ENCODE data around the gene HPSE2.

The HPSE2 gene

GRCh38 chr10:98831391-98831790 is 404.3 kb downstream of the HPSE2 start:
- Histone ChIP-seq H3K4me3 (ENCODE audit: low read depth, low read length) (no peak overlapping the region), H3K27ac (no peak overlapping the region)
- TF ChIP-seq CTCF (IDR thresholded peaks at IDR 0.05; ENCODE audit: low read depth, low read length): no peak

GRCh38 chr10:98825741-98826140 is 409.9 kb downstream of the HPSE2 start:
- Histone ChIP-seq H3K36me3 (no peaks in the 10 kb centered on the region), H3K27ac (no peak overlapping the region), H3K27me3 (ENCODE audit: insufficient read depth, low read depth, severe bottlenecking) (peaks cover 14% of the 10 kb centered on the region), H3K4me3 (ENCODE audit: low read depth, low read length) (no peak overlapping the region), H3K9me3 (ENCODE audit: severe bottlenecking) (no peaks in the 10 kb centered on the region)
- DNase-seq: no peak
- TF ChIP-seq CTCF (IDR thresholded peaks at IDR 0.05; ENCODE audit: low read depth, low read length): no peak

More at GRCh38 chr10:98831391-98831790, 404.3 kb downstream of the HPSE2 start:
- Histone ChIP-seq H3K27me3 (ENCODE audit: insufficient read depth, low read depth, severe bottlenecking) (peaks cover 46% of the 10 kb centered on the region), H3K9me3 (ENCODE audit: severe bottlenecking) (no peaks in the 10 kb centered on the region), H3K36me3 (no peaks in the 10 kb centered on the region)
- DNase-seq: no peak

- Histone ChIP-seq H3K9me3 (ENCODE audit: severe bottlenecking) (no peaks in the 10 kb centered on the region), H3K27me3 (ENCODE audit: insufficient read depth, low read depth, severe bottlenecking) (peaks cover 31% of the 10 kb centered on the region), H3K36me3 (no peaks in the 10 kb centered on the region), H3K27ac (no peak overlapping the region), H3K4me3 (ENCODE audit: low read depth, low read length) (no peak overlapping the region)
- no peak for TF ChIP-seq CTCF (IDR thresholded peaks at IDR 0.05; ENCODE audit: low read depth, low read length)
- DNase-seq: no peak
Measured at GRCh38 chr10:98817396-98817795, 418.3 kb downstream of the HPSE2 start.

GRCh38 chr10:98815039-98815885 is 420.4 kb downstream of the HPSE2 start:
- Histone ChIP-seq H3K36me3 (no peaks in the 10 kb centered on the region), H3K9me3 (ENCODE audit: severe bottlenecking) (no peaks in the 10 kb centered on the region), H3K27me3 (ENCODE audit: insufficient read depth, low read depth, severe bottlenecking) (peaks cover 30% of the 10 kb centered on the region), H3K4me3 (ENCODE audit: low read depth, low read length) (no peak overlapping the region), H3K27ac (no peak overlapping the region)
- DNase-seq: no peak
- no peak for TF ChIP-seq CTCF (IDR thresholded peaks at IDR 0.05; ENCODE audit: low read depth, low read length)

GRCh38 chr10:98814470-98814869 is 421.2 kb downstream of the HPSE2 start:
- no peaks in the 10 kb centered on the region for H3K9me3 ChIP-seq (ENCODE audit: severe bottlenecking)
- TF ChIP-seq CTCF (IDR thresholded peaks at IDR 0.05; ENCODE audit: low read depth, low read length): no peak
- no peak overlapping the region for H3K4me3 ChIP-seq (ENCODE audit: low read depth, low read length)
- H3K27me3 ChIP-seq (ENCODE audit: insufficient read depth, low read depth, severe bottlenecking): peaks cover 27% of the 10 kb centered on the region
- no peak for DNase-seq
- no peaks in the 10 kb centered on the region for H3K36me3 ChIP-seq
- no peak overlapping the region for H3K27ac ChIP-seq

All from WERI-Rb-1 (cell line).